Suprapubic skin (tissue), 4 donors: ENCODE measurements around the gene LPGAT1. TPM values are rescaled to one million over a fixed set of nuclear protein-coding genes. Genes with fewer than 3 reads are reported as not detected.

Experiments
- DNase-seq, 2 donors: peaks; one replicate each; pipeline ENCODE4 v3.0.0-alpha.2; 2019; ENCODE audit warnings: low spot score in 2 of 2
- H3K27ac ChIP-seq: fragments of 200-600 bp; sonication (generic); one replicate; pipeline ENCODE4 v1.5.1; 2019
- H3K27me3 ChIP-seq: fragments of 200-600 bp; sonication (generic); one replicate; pipeline ENCODE4 v1.5.1; 2019
- H3K36me3 ChIP-seq: fragments of 200-600 bp; sonication (generic); one replicate; pipeline ENCODE4 v1.5.1; 2019
- H3K4me1 ChIP-seq: fragments of 200-600 bp; sonication (generic); one replicate; pipeline ENCODE4 v1.5.1; 2019
- H3K4me3 ChIP-seq: fragments of 200-600 bp; sonication (generic); one replicate; pipeline ENCODE4 v1.5.1; 2019; ENCODE audit warnings: mild to moderate bottlenecking
- H3K9me3 ChIP-seq: fragments of 200-600 bp; sonication (generic); one replicate; pipeline ENCODE4 v1.5.1; 2019
- CTCF ChIP-seq, 2 donors: fragments of 200-600 bp in 1 of 2; fragments of 450-650 bp in 1 of 2; sonication (generic) in 1 of 2; IDR thresholded peaks; one replicate each; pipeline ENCODE4 v1.5.1; 2016 to 2019; ENCODE audit warnings: antibody characterized with exemption in 2 of 2, mild to moderate bottlenecking in 1 of 2, moderate library complexity in 1 of 2
- EP300 ChIP-seq: sonication (generic); formaldehyde crosslinking; IDR thresholded peaks from one replicate; pipeline ENCODE4 v1.6.1; 2017; ENCODE audit warnings: antibody characterized with exemption
- POLR2A ChIP-seq, 2 donors: fragments of 450-650 bp; IDR thresholded peaks; one replicate each; pipeline ENCODE4 v1.6.1; 2017; ENCODE audit warnings: antibody characterized with exemption in 2 of 2, mild to moderate bottlenecking in 2 of 2, moderate library complexity in 2 of 2
- POLR2AphosphoS5 ChIP-seq, 3 donors: sonication (generic); formaldehyde crosslinking; IDR thresholded peaks; one replicate each; pipeline ENCODE4 v1.6.1; 2017; ENCODE audit warnings: antibody characterized with exemption in 3 of 3
- WGBS: methylation state at CpG from one replicate; pipeline ENCODE4 v1.1.5; 2018; 5-methylcytosine and 5-hydroxymethylcytosine counted together
- total RNA-seq, 4 donors: library from RNA; depleted of rRNA; stranded (reverse); fragments of >200 nt; gene quantifications; one replicate each; pipeline ENCODE4 v1.1.0, GENCODE V29; 2016

The LPGAT1 gene
- total RNA-seq, 4 donors from 2014 or later: 15.8 to 26.2 (median 18.2) TPM

- H3K36me3 ChIP-seq: no peaks in the 10 kb centered on the region
Observed at GRCh38 chr1:211708926-211709325, 121.6 kb downstream of the LPGAT1 start.

GRCh38 chr1:211708006-211708405 lies 122.6 kb downstream of the LPGAT1 start:
- DNase-seq: no peak
- no peaks in the 10 kb centered on the region for H3K36me3 ChIP-seq
- WGBS: 94% methylated on average over 6 of the region's 6 CpGs
- H3K4me1 ChIP-seq: peaks cover 14% of the 10 kb centered on the region
- H3K9me3 ChIP-seq: no peaks in the 10 kb centered on the region
- TF ChIP-seq POLR2AphosphoS5 (IDR thresholded peaks at IDR 0.05) (no peak), POLR2A (IDR thresholded peaks at IDR 0.05) (no peak), CTCF (IDR thresholded peaks at IDR 0.05) (no peak), EP300 (no peak)
- no peak overlapping the region for H3K4me3 ChIP-seq
- H3K27me3 ChIP-seq: no peaks in the 10 kb centered on the region
- no peak overlapping the region for H3K27ac ChIP-seq

More at GRCh38 chr1:211708926-211709325, 121.6 kb downstream of the LPGAT1 start:
- H3K27ac ChIP-seq: no peak overlapping the region
- H3K4me1 ChIP-seq: peaks cover 14% of the 10 kb centered on the region
- 84% methylated on average over 4 of the region's 4 CpGs for WGBS
- no peak overlapping the region for H3K4me3 ChIP-seq
- no peaks in the 10 kb centered on the region for H3K9me3 ChIP-seq
- TF ChIP-seq POLR2A (IDR thresholded peaks at IDR 0.05) (no peak), EP300 (no peak), POLR2AphosphoS5 (IDR thresholded peaks at IDR 0.05) (no peak), CTCF (IDR thresholded peaks at IDR 0.05) (no peak)
- no peak for DNase-seq
- no peaks in the 10 kb centered on the region for H3K27me3 ChIP-seq

- WGBS: 45% methylated on average over 6 of the region's 6 CpGs
- Histone ChIP-seq H3K4me1 (peaks cover 14% of the 10 kb centered on the region), H3K36me3 (no peaks in the 10 kb centered on the region), H3K27ac (no peak overlapping the region), H3K27me3 (no peaks in the 10 kb centered on the region), H3K4me3 (no peak overlapping the region), H3K9me3 (no peaks in the 10 kb centered on the region)
- DNase-seq: no peak
- TF ChIP-seq CTCF (IDR thresholded peaks at IDR 0.05): no peak
- TF ChIP-seq POLR2AphosphoS5 (IDR thresholded peaks at IDR 0.05): no peak
- no peak for TF ChIP-seq POLR2A (IDR thresholded peaks at IDR 0.05)
- TF ChIP-seq EP300: no peak
Observed at GRCh38 chr1:211705467-211706091, 125.0 kb downstream of the LPGAT1 start.

- Histone ChIP-seq H3K9me3 (no peaks in the 10 kb centered on the region), H3K4me3 (no peak overlapping the region), H3K4me1 (peaks cover 14% of the 10 kb centered on the region), H3K36me3 (no peaks in the 10 kb centered on the region), H3K27ac (no peak overlapping the region), H3K27me3 (no peaks in the 10 kb centered on the region)
- TF ChIP-seq POLR2AphosphoS5 (IDR thresholded peaks at IDR 0.05) (no peak), CTCF (IDR thresholded peaks at IDR 0.05) (no peak), POLR2A (IDR thresholded peaks at IDR 0.05) (no peak), EP300 (no peak)
- DNase-seq: no peak
- 83% methylated on average over 3 of the region's 3 CpGs for WGBS
Observed at GRCh38 chr1:211704543-211704942, 126.0 kb downstream of the LPGAT1 start.

GRCh38 chr1:211703812-211704537 lies 126.6 kb downstream of the LPGAT1 start:
- H3K4me3 ChIP-seq: no peak overlapping the region
- no peak for TF ChIP-seq POLR2A (IDR thresholded peaks at IDR 0.05)
- no peak for TF ChIP-seq EP300
- TF ChIP-seq POLR2AphosphoS5 (IDR thresholded peaks at IDR 0.05): no peak
- no peak for TF ChIP-seq CTCF (IDR thresholded peaks at IDR 0.05)
- no peak overlapping the region for H3K27ac ChIP-seq
- no peaks in the 10 kb centered on the region for H3K27me3 ChIP-seq
- no peaks in the 10 kb centered on the region for H3K36me3 ChIP-seq
- no peaks in the 10 kb centered on the region for H3K9me3 ChIP-seq
- peaks cover 14% of the 10 kb centered on the region for H3K4me1 ChIP-seq
- DNase-seq: no peak
- 65% methylated on average over 11 of the region's 11 CpGs for WGBS
